Measurements from ENCODE around the gene CRELD2.
A peak's percentile ranks its signal among the peaks of the same experiment; 100 is the strongest.

CRELD2 gene

GRCh38 chr22:49970528-49971231 lies 52.2 kb downstream of the CRELD2 start:
- H3K4me3 ChIP-seq (replicated peaks in 1 of 2; ENCODE audit: low read depth in 2 of 2, low read length in 2 of 2), result peak overlapping the region; percentile 32 to 48

DNA sequence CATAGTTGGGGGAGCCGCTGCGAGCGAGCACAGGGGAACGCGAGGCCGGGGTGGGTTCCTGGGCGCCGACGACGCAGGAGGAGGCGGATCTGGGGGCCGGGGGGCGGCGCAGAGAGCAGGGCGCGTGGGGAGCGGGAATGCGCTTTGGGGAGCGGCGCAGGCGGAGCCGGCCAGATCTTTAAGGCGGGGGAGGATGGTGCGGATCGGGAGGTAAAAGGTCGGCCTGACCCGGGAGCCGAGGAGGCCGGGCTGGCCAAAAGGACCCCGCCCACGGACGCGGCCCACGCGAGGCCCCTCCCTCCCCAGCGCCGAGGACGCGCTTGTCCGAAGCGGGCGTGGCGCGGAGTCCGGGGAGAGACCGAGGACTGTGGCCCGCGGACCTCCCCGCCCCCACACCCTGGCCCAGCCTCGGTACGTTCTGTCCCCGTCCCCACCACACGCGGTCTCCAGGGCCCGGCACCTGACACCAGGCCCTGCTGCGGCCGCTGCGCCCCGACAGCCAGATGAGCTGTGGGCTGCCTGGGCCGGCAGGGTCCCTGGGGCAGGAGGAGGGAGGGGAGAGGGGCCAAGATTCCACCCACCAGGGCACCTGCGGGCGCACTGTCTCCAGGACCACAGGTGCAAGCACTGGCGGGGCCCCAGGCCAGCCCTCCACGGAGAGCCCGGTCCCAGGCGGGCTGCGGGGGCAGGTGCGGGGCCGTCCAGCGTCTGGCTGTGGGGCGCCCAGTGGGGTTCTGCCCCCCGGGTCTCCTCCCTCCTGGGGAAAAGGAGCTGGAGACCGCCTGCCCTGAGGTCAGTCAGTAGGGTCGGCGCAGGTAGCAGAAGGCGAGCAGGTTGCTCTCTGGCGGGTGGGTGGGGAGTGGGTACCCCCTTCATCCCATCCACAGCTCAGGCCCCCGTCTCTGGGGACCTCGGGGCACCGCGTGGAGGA lies 53.1 kb downstream of the CRELD2 start:
- H3K4me3 ChIP-seq (replicated peaks in 1 of 2; ENCODE audit: low read depth in 2 of 2, low read length in 2 of 2), result peak overlapping the region; percentile 32 to 48
- DNase-seq (ENCODE audit: low read depth in 2 of 2), result peak; percentile 45 to 77
- TF ChIP-seq, protein P1, sequence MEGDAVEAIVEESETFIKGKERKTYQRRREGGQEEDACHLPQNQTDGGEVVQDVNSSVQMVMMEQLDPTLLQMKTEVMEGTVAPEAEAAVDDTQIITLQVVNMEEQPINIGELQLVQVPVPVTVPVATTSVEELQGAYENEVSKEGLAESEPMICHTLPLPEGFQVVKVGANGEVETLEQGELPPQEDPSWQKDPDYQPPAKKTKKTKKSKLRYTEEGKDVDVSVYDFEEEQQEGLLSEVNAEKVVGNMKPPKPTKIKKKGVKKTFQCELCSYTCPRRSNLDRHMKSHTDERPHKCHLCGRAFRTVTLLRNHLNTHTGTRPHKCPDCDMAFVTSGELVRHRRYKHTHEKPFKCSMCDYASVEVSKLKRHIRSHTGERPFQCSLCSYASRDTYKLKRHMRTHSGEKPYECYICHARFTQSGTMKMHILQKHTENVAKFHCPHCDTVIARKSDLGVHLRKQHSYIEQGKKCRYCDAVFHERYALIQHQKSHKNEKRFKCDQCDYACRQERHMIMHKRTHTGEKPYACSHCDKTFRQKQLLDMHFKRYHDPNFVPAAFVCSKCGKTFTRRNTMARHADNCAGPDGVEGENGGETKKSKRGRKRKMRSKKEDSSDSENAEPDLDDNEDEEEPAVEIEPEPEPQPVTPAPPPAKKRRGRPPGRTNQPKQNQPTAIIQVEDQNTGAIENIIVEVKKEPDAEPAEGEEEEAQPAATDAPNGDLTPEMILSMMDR (IDR thresholded peaks at IDR 0.05; ENCODE audit: low read depth, low read length), result no peak

More at GRCh38 chr22:49970528-49971231, 52.2 kb downstream of the CRELD2 start:
- TF ChIP-seq, protein P1 (IDR thresholded peaks at IDR 0.05; ENCODE audit: low read depth, low read length), result no peak
- DNase-seq (ENCODE audit: low read depth in 2 of 2), result peak; percentile 94 to 95

GRCh38 chr22:49972163-49973017 lies 54.0 kb downstream of the CRELD2 start:
- TF ChIP-seq, protein P1 (IDR thresholded peaks at IDR 0.05; ENCODE audit: low read depth, low read length), result no peak
- no peak overlapping the region for H3K4me3 ChIP-seq (replicated peaks in 1 of 2; ENCODE audit: low read depth in 2 of 2, low read length in 2 of 2)
- DNase-seq (ENCODE audit: low read depth in 2 of 2), result no peak

DNA sequence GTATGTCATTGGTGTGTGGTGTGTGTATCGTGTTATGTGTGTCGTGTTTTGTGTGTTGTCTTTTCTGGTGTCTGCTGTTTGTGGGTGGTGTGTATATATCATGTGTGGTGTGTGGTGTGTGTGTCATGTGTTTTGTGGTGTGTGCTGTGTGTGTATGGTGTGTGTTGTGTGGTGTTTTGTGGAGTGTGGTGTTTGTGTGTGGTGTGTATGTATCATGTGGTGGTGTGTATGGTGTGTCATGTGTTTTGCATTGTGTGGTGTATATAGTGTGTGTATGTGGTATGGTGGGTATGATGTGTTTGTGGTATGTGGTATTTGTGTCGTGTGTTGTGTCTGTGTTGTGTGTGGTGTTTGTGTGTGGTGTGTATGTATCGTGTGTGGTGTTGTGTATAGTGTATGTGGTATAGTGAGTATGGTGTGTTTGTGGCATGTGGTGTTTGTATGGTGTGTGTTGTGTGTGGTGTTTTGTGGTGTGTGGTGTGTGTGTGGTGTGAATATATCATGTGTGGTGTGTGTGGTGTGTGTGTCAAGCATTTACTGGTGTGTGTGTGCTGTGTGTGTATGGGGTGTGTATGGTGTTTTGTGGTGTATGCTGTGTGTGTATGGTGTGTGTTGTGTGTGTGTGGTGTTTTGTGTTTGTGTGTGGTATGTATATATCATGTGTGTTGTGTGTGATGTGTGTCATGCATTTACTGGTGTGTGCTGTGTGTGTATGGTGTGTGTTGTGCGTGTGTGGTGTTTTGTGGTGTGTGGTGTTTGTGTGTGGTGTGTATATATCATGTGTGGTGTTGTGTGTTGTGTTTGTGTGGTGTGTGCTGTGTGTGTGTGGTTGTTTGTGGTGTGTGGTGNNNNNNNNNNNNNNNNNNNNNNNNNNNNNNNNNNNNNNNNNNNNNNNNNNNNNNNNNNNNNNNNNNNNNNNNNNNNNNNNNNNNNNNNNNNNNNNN lies 54.9 kb downstream of the CRELD2 start:
- no peak overlapping the region for H3K4me3 ChIP-seq (replicated peaks in 1 of 2; ENCODE audit: low read depth in 2 of 2, low read length in 2 of 2)
- TF ChIP-seq, protein P1 (IDR thresholded peaks at IDR 0.05; ENCODE audit: low read depth, low read length), result no peak
- DNase-seq (ENCODE audit: low read depth in 2 of 2), result peak in 1 of 2 donors; percentile 25

DNA sequence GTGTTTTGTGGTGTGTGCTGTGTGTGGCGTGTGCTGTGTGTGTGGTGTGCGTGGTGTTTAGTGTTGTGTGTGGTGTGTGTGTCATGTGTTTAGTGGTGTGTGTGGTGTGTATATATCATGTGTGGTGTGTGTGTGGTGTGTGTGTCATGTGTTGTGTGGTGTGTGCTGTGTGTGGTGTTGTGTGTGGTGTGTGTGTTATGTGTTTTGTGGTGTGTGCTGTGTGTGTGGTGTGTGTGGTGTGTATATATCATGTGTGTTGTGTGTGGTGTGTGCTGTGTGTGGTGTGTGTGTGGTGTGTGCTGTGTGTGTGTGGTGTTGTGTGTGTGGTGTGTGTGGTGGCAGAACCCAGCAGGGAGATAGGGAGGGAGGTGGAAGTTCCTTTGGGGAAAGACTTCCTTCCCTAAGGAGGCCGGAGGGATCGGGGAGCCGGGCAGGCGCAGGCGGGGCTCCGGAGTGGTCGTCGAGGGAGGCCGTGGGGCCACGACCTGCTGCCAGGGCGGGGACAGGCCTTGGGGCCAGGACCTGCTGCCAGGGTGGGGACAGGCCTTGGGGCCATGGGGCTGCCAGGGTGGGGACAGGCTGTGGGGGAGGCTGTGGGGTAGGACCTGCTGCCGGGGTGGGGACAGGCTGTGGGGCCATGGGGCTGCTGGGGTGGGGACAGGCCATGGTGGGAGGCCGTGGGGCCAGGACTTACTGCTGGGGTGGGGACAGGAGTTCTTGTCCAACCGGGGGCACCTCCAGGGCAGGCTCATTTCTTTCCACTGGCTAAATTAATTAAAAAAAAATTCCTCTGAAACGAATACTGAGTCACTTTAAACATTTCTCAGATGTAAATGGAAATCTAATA lies 57.3 kb downstream of the CRELD2 start:
- H3K4me3 ChIP-seq (replicated peaks in 1 of 2; ENCODE audit: low read depth in 2 of 2, low read length in 2 of 2), result no peak overlapping the region
- DNase-seq (ENCODE audit: low read depth in 2 of 2), result no peak
- TF ChIP-seq, protein P1 (IDR thresholded peaks at IDR 0.05; ENCODE audit: low read depth, low read length), result no peak
